GM18907 (cell line): ENCODE results near the gene PHACTR4.
A peak's percentile ranks its signal among the peaks of the same experiment; 100 is the strongest.
"Not testable (repeated sequence)": the region's sequence is repeated elsewhere in the genome, so short reads cannot be mapped to it uniquely, and the experiment has no call there.

ENCODE experiments used
- ATAC-seq: cut with Tn5 transposase; IDR thresholded peaks from one replicate; pipeline ENCODE4 v1.9.1; 2021; ENCODE audit warnings: mild to moderate bottlenecking, moderate library complexity; ENCODE audit not compliant: unreplicated experiment

PHACTR4 gene

DNA sequence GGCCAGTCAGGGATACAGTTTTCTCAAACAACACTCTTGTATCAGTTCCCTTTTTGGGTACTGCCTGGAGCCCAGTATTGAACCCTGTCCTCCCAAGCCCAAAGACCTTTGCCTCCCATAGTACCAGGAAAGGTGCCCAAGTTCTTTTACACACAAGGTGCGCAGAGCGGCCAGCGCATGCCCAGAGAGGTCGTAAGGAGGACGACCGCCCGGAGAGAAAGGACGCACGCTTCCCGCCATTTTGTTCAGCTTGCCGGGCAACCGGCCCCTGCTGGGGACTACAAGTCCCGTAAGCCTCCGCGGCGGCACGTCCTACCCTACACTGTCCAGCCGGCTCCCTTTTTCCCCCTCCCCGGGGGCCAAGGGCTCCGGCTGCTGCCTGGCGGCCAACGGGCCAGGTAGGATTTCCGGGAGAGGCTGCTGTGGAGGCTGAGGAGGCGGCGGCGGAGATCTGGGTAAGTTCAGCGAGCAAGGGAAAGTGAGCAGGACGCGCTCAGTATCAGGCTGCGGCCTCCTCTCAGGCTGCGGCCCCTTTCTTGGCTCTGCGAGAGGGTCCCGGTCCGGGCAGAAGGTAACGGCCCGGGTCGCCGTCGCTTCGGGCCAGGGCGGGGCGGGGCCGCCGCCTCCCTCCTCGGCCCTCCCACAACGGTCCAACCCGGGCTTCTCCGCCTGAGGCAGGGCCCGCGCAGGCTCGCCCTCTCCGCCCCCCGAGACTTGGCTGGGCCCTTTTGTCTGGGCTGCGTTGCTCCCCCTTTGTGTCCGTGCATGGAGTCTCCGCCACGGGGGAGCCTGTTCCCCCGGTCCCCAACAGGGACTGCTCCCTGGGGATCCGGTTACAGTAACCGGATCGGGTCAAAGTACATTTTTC is at the start of gene PHACTR4:
PHACTR4 (plus strand) TSS at position 370 of the 868 bp plus-strand sequence. CDS start 37,708 bp downstream, outside the sequence.
- peak; percentile 86 for ATAC-seq

DNA sequence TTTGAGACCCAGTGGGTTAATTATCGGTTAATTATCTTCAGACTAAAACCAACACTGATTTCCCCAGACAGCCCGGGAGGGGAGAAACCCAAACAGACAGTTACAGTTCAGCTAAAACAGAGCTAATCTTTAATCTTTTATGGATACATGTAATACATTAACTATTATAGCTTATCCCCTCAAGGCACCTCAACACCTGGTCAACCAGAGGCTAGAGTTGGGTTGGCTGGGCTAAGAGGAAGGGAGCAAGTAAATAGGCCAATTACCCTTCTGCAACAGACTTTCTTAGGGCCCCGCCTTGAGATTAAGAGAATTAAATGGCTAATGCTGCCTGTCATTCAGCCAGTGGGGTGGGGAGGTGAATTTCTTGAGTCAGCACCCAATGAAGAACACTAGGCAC is 47.3 kb upstream of the PHACTR4 start:
- peak; percentile 67 for ATAC-seq

DNA sequence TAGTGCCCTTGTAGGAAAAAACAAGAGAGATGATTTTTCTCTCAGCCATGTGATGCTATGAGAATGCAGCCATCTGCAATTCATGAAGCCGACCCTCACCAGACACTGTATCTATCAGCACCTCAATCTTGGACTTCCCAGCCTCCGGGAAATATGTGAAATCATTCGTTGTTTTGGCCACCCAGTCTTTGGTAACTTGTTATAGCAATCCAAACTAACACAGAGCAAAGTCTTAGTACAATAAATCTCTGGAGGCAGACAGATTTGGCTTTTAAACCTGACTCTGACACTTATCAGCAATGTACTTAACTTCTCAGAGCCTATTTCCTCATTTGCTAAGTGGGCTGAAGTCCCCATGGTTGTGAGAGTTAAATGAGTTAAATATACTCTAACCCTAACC is 45.8 kb upstream of the PHACTR4 start:
- ATAC-seq = no peak

DNA sequence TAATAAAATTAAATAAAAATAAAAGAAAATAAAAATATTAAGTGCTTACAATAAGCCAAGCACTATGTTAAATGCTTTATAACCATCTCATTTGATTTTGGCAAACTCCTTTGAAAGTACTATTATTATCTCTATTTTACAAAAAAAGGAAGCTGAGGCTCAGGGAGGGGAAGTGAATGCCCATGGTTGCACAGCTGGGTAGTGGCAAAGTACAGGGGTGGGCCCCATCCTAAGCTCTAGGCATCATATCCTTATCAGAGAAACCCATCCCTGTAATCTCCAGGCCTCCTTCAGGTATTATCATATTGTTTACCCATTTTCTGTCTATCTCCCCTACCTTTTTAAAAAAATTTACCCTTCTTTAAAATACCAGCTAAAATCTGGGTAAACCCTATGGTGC is 43.0 kb upstream of the PHACTR4 start:
- ATAC-seq = no peak

DNA sequence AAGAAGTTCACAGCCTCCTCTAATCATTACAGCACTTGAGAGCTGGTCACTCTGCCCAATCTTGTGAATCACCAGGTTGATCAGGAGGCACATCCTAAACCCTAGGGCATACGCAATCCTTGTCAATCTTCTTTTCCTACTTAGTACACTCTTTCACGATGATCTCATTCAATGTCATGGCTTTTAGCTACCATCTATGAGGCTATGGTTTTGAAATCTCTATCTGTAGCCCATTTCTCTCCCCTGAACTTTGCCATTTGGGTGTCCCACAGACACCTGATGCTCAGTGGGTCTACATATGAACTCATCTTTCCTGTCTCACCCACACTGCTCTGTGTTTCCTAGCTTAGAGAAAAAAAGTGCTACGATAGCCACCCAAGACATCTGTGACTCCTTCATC is 42.6 kb upstream of the PHACTR4 start:
- no peak for ATAC-seq

DNA sequence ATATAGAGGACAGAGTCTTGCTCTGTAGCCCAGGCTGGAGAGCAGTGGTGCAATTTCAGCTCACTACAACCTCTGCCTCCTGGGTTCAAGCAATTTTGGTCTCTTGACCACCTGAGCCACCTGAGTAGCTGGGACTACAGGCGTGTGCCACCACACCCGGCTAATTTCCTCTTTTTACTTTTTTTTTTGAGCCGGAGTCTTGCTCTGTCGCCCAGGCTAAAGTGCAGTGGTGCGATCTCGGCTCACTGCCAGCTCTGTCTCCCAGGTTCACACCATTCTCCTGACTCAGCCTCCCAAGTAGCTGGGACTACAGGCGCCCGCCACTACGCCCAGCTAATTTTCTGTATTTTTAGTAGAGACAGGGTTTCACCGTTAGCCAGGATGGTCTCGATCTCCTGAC is 42.1 kb upstream of the PHACTR4 start:
- ATAC-seq = not testable (repeated sequence)

DNA sequence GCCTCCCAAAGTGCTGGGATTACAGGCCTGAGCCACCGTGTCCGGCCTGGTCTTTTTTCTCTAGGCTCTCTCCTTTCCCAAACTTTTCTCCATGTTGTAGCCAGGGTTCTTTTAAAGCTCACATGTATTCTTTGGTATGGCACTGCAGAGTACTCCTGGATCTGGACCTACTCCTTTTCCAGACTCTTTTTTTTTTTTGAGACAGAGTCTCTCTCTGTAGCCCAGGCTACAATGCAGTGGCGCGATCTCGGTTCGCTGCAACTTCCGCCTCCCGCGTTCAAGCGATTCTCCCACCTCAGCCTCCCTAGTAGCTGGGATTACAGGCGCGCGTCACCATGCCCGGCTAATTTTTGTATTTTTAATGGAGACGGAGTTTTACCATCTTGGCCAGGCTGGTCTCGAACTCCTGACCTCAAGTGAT is 41.3 kb upstream of the PHACTR4 start:
- no peak for ATAC-seq

DNA sequence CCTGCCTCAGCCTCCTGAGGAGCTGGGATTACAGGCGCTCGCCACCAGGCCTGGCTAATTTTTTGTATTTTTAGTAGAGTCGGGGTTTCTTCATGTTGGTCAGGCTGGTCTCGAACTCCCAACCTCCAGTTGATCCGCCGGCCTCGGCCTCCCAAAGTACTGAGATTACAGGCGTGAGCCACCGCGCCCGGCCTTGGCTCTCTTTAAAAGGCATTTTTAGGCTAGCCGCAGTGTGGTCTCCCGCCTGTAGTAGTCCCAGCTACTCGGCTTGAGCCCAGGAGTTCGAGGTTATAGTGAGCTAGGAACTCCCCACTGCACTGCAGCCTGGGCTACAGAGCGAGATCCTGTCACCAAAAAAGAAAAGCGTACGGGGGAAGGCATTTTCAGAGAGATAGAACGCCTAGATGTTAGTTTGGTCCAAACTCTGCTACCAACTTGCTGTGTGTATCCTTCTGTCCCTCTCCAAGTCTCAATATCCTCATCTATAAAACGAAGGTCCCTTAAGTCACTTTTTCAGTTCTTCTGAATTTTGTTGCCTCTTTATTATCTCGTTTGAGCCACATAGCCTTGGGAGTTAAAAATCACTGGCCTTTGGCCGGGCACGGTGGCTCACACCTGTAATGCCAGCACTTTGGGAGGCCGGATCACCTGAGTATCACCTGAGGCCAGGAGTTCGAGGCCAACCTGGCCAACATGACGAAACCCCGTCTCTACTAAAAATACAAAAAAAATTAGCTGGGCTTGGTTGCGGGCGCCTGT is 40.0 kb upstream of the PHACTR4 start:
- no peak for ATAC-seq

DNA sequence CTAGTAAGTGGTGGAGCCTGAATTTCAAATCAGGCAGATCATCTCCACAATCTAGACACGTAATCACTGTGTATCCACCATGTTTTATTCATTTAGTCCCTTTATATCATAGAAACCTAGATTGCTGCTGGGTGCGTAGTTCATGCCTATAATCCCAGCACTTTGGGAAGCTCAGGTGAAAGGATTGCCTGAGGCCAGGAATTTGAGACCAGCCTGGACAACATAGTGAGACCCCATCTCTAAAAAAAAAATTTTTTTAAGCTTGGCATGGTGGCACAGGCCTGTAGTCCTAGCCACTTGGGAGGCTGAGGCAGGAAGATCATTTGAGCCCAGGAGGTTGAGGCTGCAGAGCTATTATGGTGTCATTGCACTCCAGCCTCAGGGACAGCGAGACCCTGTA is 30.6 kb upstream of the PHACTR4 start:
- ATAC-seq = no peak

DNA sequence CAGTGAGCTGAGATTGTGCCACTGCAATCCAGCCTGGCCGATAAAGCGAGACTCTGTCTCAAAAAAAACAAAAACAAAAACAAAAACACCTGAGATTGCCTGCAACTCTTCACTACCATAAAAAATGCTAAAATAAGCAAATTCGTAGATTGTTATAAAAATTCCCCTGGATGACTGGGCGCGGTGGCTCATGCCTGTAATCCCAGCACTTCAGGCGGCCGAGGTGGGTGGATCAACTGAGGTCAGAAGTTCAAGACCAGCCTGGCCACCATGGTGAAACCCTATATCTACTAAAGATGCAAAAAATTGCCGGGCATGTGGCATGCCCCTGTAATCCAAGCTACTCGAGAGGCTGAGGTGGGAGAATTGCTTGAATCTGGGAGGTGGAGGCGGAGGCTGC is 30.0 kb upstream of the PHACTR4 start:
- ATAC-seq = no peak

DNA sequence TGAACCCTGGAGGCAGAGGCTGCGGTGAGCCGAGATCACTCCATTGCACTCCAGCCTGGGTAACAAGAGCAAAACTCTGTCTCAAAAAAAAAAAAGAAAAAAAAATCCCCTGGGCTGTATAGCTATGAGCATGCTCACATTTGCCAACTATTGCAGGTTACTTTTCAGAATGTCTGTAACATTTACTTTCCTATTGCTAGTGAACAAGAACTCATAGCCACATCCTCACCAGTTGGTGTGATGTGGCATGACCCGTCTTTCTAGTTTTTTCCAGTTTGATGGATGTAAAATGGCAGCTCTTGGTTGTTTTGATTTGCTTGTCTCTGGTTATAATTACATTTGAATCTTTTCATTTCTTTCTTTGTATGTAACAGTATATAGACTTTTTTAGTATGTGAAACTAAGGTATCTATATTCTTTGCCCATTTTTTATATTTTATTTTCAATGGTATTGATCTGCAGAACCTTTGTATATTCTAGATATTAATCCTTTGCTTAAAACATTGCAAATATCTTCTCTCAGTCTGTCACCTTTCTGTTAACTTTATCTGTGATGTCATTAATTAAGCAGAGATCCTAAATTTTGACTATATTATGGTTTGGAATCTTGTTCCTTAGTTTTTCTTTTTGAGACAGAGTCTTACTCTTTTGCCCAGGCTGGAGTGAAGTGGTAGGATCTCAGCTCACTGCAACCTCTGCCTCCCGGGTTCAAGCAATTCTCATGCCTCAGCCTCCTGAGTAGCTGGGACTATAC is 29.1 kb upstream of the PHACTR4 start:
- ATAC-seq = no peak

DNA sequence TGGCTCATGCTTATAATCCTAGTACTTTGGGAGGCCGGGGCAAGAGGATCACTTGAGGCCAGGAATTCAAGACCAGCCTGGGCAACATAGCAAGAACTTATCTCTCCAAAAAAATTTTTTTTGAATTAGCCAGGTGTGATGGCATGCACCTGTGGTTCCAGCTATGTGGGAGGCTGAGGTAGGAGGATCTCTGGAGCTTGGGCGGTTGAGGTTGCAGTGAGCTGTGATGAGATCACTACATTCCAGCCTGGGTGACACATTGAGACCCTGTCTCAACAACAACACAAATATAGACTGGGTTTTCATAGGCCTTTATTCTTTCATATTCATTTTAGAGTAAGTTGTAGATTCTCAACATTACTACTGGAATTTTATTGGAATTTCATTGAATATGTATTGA is 27.9 kb upstream of the PHACTR4 start:
- no peak for ATAC-seq

DNA sequence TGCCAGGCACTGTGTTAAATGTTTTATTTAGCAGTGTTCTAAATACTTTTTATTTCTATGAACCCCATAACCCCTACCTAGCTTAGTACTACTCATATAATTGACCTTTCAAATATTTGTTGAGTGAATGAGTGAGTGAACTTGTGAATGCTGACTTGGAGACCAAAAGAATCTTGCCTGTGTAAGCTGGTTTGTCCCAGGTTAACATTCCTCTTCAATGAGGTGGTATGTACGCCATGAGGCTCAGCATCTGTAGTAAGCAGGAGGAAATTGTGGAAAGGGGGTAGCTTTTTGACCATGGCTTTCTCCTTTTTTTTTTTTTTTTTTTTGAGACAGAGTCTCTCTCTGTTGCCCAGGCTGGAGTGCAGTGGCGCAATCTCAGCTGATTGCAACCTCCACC is 26.1 kb upstream of the PHACTR4 start:
- ATAC-seq = no peak

DNA sequence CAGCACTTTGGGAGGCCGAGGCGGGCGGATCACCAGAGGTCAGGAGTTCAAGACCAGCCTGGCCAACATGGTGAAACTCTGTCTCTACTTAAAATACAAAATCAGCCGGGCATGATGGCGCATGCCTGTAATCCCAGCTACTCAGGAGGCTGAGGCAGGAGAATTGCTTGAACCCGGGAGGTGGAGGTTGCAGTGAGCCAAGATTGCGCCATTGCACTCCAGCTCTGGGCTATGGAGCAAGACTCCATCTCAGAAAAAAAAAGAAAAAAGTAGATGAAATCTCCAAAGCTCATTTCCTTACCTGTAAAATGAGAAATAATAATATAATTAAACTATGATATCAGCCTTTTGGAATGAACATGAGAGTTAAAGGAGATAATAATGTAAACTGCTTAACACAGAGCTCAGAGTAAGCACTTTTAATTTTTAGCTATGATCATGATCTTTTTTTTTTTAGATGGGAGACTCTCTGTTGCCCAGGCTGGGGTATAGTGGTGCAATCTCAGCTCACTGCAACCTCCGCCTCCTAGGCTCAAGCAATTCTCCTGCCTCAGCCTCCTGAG is 16.2 kb upstream of the PHACTR4 start:
- ATAC-seq = not testable (repeated sequence)

DNA sequence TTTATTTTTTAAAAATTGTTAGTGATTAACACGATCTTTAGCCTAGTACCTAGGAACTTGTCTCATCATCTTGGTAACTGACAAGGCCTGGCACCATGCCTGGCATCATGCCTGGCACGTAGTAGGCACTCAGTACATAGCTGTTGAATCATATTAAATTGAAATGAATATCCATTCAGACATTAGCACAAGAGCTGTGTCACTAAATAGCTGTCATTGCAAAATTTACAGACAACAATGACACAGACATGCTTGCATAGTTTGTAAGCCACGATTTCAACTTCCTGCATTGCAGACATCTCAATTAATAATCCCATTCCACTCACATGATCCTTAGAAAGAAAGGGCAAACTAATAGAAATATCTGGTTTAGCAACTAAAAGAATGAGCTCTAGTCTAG is 15.4 kb upstream of the PHACTR4 start:
- no peak for ATAC-seq

DNA sequence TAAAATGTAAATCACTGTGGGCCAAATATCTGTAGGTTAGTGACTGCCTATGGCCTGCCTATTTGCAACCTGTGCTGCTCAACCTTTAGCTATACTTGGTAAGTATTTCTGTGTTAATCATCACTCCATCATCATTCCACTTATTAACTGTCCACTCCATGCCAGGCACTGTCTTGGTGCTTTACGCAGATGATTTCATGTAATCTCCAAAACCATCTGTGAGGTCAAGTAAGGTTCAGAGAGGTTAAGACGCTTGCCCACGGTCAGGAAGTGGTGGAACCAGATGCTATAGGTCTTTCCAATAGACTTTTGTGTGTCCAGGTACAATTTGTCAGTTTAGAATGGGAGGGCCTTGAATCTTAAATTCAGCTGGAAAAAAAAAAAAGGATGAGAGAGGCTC is 10.8 kb upstream of the PHACTR4 start:
- ATAC-seq = no peak

DNA sequence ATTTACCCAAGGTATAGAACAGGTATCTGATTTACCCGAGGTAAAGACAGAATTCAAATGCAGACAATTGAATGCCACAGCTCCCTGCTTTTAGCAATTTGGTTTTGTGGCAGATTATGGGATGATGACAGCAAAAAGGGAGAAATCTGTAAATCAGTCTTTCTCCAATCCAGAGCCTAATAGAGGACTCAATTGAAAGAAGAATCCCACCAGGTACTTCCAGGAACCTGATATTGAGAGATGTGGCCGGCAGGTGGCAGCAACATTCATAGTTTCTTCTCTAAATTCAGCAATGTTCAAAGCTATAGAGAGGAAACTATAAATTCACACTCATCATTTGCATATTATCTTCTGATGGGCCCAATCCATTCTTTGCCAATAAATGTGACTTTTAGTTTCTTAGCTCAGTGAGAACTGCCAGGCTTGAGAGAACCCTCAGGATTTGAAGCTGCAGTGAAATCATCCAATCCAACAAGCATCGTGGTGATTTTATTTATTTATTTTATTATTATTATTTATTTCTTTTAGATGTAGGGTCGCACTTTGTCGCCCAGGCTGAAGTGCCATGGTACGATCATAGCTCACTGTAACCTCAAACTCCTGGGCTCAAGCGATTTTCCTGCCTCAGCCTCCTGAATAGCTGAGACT is 9.8 kb upstream of the PHACTR4 start:
- ATAC-seq = no peak

DNA sequence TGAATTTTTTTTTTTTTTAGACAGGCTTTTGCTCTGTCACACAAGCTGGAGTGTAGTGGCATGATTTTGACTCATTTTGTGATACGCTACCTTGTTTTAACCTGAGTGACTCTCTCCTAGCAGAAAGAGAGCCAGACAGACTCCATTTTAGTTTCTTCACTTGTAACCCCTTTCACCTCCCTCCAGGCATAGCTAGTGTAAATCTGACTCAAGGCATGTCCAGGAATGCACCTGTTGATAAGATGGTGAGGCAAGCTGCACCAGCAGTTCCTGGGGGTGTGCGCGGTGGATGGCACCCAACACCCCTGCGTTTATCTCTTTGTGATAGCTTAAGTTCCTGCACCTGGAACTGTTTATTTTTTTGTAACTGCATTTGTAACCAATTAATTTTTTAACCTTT is 4.7 kb upstream of the PHACTR4 start:
- no peak for ATAC-seq

DNA sequence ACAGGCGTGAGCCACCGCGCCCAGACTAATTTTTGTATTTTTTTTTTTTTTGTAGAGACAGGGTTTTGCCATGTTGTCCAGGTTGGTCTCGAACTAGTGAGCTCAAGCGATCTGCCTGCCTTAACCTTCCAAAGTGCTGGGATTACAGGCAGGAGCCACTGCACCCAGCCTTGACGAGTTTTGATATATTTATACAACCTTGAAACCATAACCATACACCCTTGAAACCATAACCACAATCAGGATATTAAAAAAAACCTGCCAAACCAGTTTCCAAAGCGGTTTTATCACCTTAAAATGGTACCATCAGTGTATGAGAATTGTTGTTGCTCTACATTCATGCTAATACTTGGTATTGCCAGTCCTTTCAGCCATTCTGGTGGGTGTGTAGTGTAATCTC is 3.7 kb upstream of the PHACTR4 start:
- no peak for ATAC-seq

DNA sequence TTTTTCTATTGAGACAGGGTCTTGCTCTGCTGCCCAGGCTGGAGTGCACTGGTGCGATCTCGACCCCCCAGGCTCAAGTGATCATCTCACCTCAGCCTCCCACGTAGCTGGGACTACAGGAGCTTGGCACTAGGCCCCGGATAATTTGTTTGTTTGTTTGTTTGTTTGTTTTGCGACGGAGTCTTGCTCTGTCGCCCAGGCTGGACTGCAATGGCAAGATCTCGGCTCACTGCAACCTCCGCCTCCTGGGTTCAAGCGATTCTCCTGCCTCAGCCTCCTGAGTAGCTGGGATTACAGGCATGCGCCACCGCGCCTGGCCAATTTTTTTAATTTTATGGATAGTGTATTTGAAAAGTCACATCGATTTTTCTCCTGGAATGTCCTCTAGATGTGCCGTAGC is 932 bp upstream of the PHACTR4 start:
- ATAC-seq = not testable (repeated sequence)
